Measurements from ENCODE around the gene HM13. TPM values are rescaled to one million over a fixed set of nuclear protein-coding genes. Genes with fewer than 3 reads are reported as not detected.
A peak's percentile ranks its signal among the peaks of the same experiment; 100 is the strongest.

Gene HM13
- total and polyA plus RNA-seq, 9 of the 15 experiments (the other 6 are each of a cell fraction or from before 2014, with no cell fraction given) = 7.7 to 136 (median 74.5) TPM

DNA sequence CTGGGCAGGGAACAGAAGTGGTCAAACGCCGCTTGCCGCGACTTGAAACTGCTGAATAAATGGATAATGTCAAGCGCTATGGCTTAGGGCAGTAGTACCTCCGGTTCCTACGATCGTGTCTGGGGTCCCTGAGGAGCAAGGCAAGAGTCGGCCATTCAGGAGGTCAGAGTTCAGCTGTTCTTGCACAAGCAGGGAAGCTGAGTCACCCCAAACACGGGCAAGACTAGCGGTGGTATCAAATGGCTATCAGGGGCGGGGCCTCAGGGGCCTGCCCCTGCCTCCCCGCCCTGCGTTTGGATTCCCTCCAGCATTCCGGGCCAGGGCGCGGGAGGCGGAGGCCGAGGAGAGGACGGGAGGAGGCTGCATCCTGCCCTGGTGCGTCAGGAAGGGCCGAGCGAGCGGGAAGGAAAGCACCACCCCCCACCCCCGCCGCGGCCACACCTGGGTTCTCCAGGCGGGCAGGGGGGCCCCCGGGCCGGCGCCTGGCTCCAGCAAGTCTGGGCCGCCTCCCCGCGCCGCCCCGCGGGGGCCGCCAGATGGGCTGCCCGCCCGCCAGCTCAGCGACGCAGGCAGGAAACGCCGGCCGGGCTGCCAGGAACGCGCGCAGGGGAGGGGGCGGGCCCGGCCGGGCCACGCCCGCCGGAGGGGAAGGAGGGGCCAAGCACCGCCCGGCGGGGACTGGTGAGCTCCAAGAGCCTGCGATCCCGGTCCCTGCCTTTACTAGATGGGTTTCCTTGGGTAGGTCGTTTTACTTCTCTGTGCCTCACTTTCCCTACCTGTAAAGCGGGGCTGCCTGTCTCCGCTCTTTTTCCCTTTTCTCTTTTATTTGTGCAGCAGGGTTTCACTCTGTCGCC lies 58.7 kb downstream of the HM13 start (continued):
- TF ChIP-seq, protein P1, sequence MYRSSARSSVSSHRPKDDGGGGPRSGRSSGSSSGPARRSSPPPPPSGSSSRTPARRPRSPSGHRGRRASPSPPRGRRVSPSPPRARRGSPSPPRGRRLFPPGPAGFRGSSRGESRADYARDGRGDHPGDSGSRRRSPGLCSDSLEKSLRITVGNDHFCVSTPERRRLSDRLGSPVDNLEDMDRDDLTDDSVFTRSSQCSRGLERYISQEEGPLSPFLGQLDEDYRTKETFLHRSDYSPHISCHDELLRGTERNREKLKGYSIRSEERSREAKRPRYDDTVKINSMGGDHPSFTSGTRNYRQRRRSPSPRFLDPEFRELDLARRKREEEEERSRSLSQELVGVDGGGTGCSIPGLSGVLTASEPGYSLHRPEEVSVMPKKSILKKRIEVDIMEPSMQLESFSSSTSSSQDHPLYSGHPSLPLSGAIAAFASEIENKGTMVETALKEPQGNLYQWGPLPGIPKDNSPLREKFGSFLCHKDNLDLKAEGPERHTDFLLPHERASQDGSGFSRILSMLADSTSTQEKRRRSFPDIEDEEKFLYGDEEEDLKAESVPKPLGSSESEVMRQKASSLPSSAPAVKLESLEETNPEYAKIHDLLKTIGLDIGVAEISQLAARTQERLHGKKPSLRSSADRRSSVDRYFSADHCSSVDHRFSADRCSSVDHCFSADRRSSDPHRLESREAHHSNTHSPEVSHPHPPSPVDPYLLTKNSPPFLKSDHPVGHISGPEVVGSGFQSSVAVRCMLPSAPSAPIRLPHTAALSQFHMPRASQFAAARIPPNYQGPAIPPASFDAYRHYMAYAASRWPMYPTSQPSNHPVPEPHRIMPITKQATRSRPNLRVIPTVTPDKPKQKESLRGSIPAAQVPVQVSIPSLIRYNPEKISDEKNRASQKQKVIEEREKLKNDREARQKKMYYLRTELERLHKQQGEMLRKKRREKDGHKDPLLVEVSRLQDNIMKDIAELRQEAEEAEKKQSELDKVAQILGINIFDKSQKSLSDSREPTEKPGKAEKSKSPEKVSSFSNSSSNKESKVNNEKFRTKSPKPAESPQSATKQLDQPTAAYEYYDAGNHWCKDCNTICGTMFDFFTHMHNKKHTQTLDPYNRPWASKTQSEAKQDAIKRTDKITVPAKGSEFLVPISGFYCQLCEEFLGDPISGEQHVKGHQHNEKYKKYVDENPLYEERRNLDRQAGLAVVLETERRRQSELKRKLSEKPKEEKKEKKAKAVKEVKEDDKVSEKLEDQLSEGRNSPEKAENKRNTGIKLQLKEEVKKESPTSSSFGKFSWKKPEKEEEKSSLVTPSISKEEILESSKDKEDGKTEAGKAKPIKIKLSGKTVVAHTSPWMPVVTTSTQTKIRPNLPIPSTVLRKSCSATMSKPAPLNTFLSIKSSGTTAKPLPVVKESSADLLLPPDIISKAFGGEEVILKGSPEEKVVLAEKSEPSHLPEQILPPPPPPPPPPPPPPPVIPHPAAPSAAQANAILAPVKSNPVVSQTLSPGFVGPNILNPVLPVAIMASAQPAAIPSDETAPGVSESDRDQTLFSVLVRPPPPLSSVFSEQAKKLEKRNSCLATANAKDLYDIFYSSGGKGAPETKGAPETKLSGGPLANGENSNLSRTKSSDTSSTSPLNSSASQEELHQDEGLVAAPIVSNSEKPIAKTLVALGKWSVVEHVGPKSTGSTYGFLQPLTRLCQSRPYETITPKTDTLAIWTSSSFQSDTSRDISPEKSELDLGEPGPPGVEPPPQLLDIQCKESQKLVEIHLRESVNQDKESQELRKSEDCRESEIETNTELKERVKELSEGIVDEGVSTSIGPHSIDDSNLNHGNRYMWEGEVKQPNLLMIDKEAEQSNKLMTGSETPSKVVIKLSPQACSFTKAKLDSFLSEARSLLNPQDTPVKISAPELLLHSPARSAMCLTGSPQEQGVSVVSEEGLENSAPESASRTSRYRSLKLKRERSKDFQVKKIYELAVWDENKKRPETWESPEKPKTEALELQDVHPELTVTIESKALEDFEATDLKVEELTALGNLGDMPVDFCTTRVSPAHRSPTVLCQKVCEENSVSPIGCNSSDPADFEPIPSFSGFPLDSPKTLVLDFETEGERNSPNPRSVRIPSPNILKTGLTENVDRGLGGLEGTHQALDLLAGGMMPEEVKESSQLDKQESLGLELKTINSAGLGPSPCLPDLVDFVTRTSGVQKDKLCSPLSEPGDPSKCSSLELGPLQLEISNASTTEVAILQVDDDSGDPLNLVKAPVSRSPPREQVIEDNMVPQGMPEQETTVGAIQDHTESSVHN (IDR thresholded peaks at IDR 0.05; ENCODE audit: borderline replicate concordance in 1 of 2, low read depth in 1 of 2) = peak in 1 of 2 experiments; percentile 69; a peak in 1 of 4 replicates
- TF ChIP-seq POLR2G (IDR thresholded peaks at IDR 0.05; ENCODE audit: low read depth, low read length) (peak; percentile 97), ZNF239 (CRISPR knock-in tag; IDR thresholded peaks at IDR 0.05) (peak; percentile 51), STAT5A (IDR thresholded peaks at IDR 0.05; ENCODE audit: borderline replicate concordance, low read length) (no peak), SMAD3 (CRISPR knock-in tag; conservative IDR thresholded peaks at IDR 0.05) (peak; percentile 86; the same call in 1 of the 2 replicates), RFX5 (IDR thresholded peaks at IDR 0.05; ENCODE audit: low read depth, low read length) (no peak), NEUROD1 (IDR thresholded peaks at IDR 0.05; ENCODE audit: borderline replicate concordance, low read depth, low read length, partially characterized antibody) (peak; percentile 69), ZNF408 (CRISPR knock-in tag; IDR thresholded peaks at IDR 0.05; ENCODE audit: low read depth) (no peak), ZNF707 (CRISPR knock-in tag; conservative IDR thresholded peaks at IDR 0.05) (0 out of 2 replicates have a peak, but pooled peaks have one; percentile 11), FOXK2 (conservative IDR thresholded peaks at IDR 0.05 in 1 of 2, IDR thresholded peaks at IDR 0.05 in 1 of 2; ENCODE audit: low read depth in 2 of 2) (0 out of 4 replicates have a peak, but pooled peaks have one; percentile 16 to 38), FOS (IDR thresholded peaks at IDR 0.05; ENCODE audit: extremely low read depth, insufficient read length) (peak; percentile 25), SIRT6 (IDR thresholded peaks at IDR 0.05; ENCODE audit: low read depth, low read length) (no peak), TOE1 (IDR thresholded peaks at IDR 0.05; ENCODE audit: borderline replicate concordance) (peak; percentile 55; the same call in 1 of the 2 replicates), TOE1 (CRISPR knock-in tag; IDR thresholded peaks at IDR 0.05; ENCODE audit: borderline replicate concordance, low read depth) (no peak), ZNF830 (CRISPR knock-in tag; IDR thresholded peaks at IDR 0.05) (peak; percentile 94), MED1 (CRISPR knock-in tag; IDR thresholded peaks at IDR 0.05; ENCODE audit: borderline replicate concordance) (no peak), ZNF347 (CRISPR knock-in tag; IDR thresholded peaks at IDR 0.05; ENCODE audit: low read depth) (no peak), ZSCAN32 (CRISPR knock-in tag; IDR thresholded peaks at IDR 0.05) (no peak), ZNF699 (CRISPR knock-in tag; IDR thresholded peaks at IDR 0.05; ENCODE audit: insufficient replicate concordance) (no peak)
